ENCODE data around the gene JADE2.

Gene JADE2

DNA sequence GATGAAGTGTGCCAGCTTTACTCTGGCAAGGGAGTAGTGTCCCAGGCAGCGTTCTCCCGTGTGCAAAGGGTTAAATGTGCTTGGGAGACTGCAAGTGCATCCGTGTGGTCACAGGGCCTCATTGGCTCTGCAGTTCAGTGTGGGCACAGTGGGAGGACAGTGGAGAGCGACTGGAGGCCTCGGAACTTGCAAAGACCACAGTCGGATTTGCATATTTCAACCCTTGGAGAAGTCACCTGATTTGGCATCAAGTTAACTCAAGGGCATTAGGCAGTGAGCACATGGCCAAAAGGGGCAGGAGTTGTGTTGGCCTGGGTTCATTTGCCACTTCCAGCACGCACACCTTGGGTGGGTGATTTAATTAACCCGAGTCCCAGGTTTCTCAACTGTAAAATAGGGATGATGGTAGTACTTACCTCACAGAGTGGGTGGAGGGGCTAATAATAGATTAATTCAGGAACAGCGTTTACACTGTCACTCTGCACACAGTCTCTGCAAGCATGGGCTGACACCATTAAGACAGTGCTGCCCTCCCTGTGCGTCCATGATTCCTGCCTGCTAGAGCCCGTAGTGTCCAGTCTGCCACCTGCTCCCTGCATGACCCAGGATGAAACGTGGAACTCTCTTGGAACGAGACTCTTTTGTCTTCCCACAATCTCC, 22.7 kb downstream of the JADE2 start:
- no peak for ATAC-seq
- TF ChIP-seq ZFP30 (CRISPR knock-in tag; IDR thresholded peaks at IDR 0.05) (no peak), ZNF8 (CRISPR knock-in tag; IDR thresholded peaks at IDR 0.05) (no peak), ZNF70 (CRISPR knock-in tag; IDR thresholded peaks at IDR 0.05) (no peak), ZFP3 (CRISPR knock-in tag; IDR thresholded peaks at IDR 0.05) (no peak), PPARA (CRISPR knock-in tag; IDR thresholded peaks at IDR 0.05; ENCODE audit: borderline replicate concordance) (no peak), ZNF565 (CRISPR knock-in tag; conservative IDR thresholded peaks at IDR 0.05; ENCODE audit: low read depth) (no peak), ARNTL (CRISPR knock-in tag; IDR thresholded peaks at IDR 0.05; ENCODE audit: borderline replicate concordance, low read depth) (no peak), TCF4 (CRISPR knock-in tag; IDR thresholded peaks at IDR 0.05; ENCODE audit: borderline replicate concordance) (no peak), BACH2 (CRISPR knock-in tag; IDR thresholded peaks at IDR 0.05; ENCODE audit: borderline replicate concordance) (no peak), ZC3H10 (CRISPR knock-in tag; IDR thresholded peaks at IDR 0.05) (no peak), ISL1 (CRISPR knock-in tag; IDR thresholded peaks at IDR 0.05) (no peak), TOX (CRISPR knock-in tag; IDR thresholded peaks at IDR 0.05; ENCODE audit: borderline replicate concordance) (no peak), GLIS3 (CRISPR knock-in tag; IDR thresholded peaks at IDR 0.05) (no peak), CSDC2 (CRISPR knock-in tag; IDR thresholded peaks at IDR 0.05) (no peak), RARB (CRISPR knock-in tag; IDR thresholded peaks at IDR 0.05) (no peak)
- TF ChIP-seq, protein P1, sequence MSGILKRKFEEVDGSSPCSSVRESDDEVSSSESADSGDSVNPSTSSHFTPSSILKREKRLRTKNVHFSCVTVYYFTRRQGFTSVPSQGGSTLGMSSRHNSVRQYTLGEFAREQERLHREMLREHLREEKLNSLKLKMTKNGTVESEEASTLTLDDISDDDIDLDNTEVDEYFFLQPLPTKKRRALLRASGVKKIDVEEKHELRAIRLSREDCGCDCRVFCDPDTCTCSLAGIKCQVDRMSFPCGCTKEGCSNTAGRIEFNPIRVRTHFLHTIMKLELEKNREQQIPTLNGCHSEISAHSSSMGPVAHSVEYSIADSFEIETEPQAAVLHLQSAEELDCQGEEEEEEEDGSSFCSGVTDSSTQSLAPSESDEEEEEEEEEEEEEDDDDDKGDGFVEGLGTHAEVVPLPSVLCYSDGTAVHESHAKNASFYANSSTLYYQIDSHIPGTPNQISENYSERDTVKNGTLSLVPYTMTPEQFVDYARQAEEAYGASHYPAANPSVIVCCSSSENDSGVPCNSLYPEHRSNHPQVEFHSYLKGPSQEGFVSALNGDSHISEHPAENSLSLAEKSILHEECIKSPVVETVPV (CRISPR knock-in tag; IDR thresholded peaks at IDR 0.05): no peak
- TF ChIP-seq, protein P2, sequence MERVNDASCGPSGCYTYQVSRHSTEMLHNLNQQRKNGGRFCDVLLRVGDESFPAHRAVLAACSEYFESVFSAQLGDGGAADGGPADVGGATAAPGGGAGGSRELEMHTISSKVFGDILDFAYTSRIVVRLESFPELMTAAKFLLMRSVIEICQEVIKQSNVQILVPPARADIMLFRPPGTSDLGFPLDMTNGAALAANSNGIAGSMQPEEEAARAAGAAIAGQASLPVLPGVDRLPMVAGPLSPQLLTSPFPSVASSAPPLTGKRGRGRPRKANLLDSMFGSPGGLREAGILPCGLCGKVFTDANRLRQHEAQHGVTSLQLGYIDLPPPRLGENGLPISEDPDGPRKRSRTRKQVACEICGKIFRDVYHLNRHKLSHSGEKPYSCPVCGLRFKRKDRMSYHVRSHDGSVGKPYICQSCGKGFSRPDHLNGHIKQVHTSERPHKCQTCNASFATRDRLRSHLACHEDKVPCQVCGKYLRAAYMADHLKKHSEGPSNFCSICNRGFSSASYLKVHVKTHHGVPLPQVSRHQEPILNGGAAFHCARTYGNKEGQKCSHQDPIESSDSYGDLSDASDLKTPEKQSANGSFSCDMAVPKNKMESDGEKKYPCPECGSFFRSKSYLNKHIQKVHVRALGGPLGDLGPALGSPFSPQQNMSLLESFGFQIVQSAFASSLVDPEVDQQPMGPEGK (CRISPR knock-in tag; IDR thresholded peaks at IDR 0.05; ENCODE audit: borderline replicate concordance): no peak
- TF ChIP-seq, protein P3, sequence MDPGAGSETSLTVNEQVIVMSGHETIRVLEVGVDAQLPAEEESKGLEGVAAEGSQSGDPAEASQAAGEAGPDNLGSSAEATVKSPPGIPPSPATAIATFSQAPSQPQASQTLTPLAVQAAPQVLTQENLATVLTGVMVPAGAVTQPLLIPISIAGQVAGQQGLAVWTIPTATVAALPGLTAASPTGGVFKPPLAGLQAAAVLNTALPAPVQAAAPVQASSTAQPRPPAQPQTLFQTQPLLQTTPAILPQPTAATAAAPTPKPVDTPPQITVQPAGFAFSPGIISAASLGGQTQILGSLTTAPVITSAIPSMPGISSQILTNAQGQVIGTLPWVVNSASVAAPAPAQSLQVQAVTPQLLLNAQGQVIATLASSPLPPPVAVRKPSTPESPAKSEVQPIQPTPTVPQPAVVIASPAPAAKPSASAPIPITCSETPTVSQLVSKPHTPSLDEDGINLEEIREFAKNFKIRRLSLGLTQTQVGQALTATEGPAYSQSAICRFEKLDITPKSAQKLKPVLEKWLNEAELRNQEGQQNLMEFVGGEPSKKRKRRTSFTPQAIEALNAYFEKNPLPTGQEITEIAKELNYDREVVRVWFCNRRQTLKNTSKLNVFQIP (CRISPR knock-in tag; IDR thresholded peaks at IDR 0.05; ENCODE audit: borderline replicate concordance, low read depth): no peak
- TF ChIP-seq, protein P4, sequence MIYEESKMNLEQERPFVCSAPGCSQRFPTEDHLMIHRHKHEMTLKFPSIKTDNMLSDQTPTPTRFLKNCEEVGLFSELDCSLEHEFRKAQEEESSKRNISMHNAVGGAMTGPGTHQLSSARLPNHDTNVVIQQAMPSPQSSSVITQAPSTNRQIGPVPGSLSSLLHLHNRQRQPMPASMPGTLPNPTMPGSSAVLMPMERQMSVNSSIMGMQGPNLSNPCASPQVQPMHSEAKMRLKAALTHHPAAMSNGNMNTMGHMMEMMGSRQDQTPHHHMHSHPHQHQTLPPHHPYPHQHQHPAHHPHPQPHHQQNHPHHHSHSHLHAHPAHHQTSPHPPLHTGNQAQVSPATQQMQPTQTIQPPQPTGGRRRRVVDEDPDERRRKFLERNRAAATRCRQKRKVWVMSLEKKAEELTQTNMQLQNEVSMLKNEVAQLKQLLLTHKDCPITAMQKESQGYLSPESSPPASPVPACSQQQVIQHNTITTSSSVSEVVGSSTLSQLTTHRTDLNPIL (CRISPR knock-in tag; IDR thresholded peaks at IDR 0.05; ENCODE audit: low read depth): no peak

DNA sequence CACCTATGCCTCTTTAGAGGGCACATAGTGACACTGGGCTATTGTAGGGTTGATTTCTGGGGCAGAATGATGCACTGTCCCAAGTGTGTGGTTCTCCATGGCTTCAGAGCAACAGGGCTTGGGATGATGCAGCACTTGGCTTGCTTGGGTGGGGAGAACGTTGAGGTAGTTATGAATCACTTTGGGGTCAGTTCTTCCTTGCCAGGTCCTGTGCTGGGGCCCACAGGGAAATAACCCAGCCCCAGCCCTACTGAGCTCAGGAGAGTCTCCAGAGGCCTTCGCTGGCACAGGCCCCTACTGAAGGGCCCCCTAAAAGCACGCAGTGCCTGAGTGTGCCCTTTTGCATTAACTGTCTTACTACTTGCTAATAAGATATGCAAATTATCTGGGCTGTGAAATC, 24.2 kb downstream of the JADE2 start:
- TF ChIP-seq PPARA (CRISPR knock-in tag; IDR thresholded peaks at IDR 0.05; ENCODE audit: borderline replicate concordance) (no peak), RARB (CRISPR knock-in tag; IDR thresholded peaks at IDR 0.05) (no peak), ZFP30 (CRISPR knock-in tag; IDR thresholded peaks at IDR 0.05) (no peak), CSDC2 (CRISPR knock-in tag; IDR thresholded peaks at IDR 0.05) (no peak), TOX (CRISPR knock-in tag; IDR thresholded peaks at IDR 0.05; ENCODE audit: borderline replicate concordance) (no peak), SNAI2 (CRISPR knock-in tag; IDR thresholded peaks at IDR 0.05) (no peak), ISL1 (CRISPR knock-in tag; IDR thresholded peaks at IDR 0.05) (no peak), TCF4 (CRISPR knock-in tag; IDR thresholded peaks at IDR 0.05; ENCODE audit: borderline replicate concordance) (no peak), OSR1 (CRISPR knock-in tag; IDR thresholded peaks at IDR 0.05) (no peak), ARNTL (CRISPR knock-in tag; IDR thresholded peaks at IDR 0.05; ENCODE audit: borderline replicate concordance, low read depth) (no peak), GLIS3 (CRISPR knock-in tag; IDR thresholded peaks at IDR 0.05) (no peak), ZNF70 (CRISPR knock-in tag; IDR thresholded peaks at IDR 0.05) (no peak), ZNF565 (CRISPR knock-in tag; conservative IDR thresholded peaks at IDR 0.05; ENCODE audit: low read depth) (no peak), ESRRG (CRISPR knock-in tag; IDR thresholded peaks at IDR 0.05) (no peak), ZC3H10 (CRISPR knock-in tag; IDR thresholded peaks at IDR 0.05) (no peak)
- TF ChIP-seq, protein P4 (CRISPR knock-in tag; IDR thresholded peaks at IDR 0.05; ENCODE audit: low read depth): no peak
- TF ChIP-seq, protein P1 (CRISPR knock-in tag; IDR thresholded peaks at IDR 0.05): no peak
- TF ChIP-seq, protein P3 (CRISPR knock-in tag; IDR thresholded peaks at IDR 0.05; ENCODE audit: borderline replicate concordance, low read depth): no peak
- TF ChIP-seq, protein P5, sequence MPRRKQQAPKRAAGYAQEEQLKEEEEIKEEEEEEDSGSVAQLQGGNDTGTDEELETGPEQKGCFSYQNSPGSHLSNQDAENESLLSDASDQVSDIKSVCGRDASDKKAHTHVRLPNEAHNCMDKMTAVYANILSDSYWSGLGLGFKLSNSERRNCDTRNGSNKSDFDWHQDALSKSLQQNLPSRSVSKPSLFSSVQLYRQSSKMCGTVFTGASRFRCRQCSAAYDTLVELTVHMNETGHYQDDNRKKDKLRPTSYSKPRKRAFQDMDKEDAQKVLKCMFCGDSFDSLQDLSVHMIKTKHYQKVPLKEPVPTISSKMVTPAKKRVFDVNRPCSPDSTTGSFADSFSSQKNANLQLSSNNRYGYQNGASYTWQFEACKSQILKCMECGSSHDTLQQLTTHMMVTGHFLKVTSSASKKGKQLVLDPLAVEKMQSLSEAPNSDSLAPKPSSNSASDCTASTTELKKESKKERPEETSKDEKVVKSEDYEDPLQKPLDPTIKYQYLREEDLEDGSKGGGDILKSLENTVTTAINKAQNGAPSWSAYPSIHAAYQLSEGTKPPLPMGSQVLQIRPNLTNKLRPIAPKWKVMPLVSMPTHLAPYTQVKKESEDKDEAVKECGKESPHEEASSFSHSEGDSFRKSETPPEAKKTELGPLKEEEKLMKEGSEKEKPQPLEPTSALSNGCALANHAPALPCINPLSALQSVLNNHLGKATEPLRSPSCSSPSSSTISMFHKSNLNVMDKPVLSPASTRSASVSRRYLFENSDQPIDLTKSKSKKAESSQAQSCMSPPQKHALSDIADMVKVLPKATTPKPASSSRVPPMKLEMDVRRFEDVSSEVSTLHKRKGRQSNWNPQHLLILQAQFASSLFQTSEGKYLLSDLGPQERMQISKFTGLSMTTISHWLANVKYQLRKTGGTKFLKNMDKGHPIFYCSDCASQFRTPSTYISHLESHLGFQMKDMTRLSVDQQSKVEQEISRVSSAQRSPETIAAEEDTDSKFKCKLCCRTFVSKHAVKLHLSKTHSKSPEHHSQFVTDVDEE (CRISPR knock-in tag; IDR thresholded peaks at IDR 0.05): no peak
- ATAC-seq: no peak

All from SK-N-SH treated with all-trans-retinoic acid at 6 μM for 48 hours (cell line).